GM12801 (cell line): Measurements from ENCODE around the gene HNRNPA3.

ENCODE experiments used
- CTCF ChIP-seq: IDR thresholded peaks from one replicate; pipeline ENCODE4 v1.5.1; 2011; ENCODE audit warnings: control low read depth; ENCODE audit not compliant: insufficient read length; ENCODE audit errors: extremely low read depth

Gene HNRNPA3

GRCh38 chr2:177234267-177234666, 21.7 kb downstream of the HNRNPA3 start:
- TF ChIP-seq CTCF = no peak

- TF ChIP-seq CTCF = no peak
Measured at GRCh38 chr2:177235855-177236437, 23.4 kb downstream of the HNRNPA3 start.

GRCh38 chr2:177237932-177238331, 25.3 kb downstream of the HNRNPA3 start:
- TF ChIP-seq CTCF = no peak

GRCh38 chr2:177239053-177239452, 26.5 kb downstream of the HNRNPA3 start:
- TF ChIP-seq CTCF = no peak

- TF ChIP-seq CTCF = no peak
Measured at GRCh38 chr2:177239932-177240630, 27.5 kb downstream of the HNRNPA3 start.

GRCh38 chr2:177241711-177242120, 29.1 kb downstream of the HNRNPA3 start:
- TF ChIP-seq CTCF = no peak

GRCh38 chr2:177242121-177242987, 29.8 kb downstream of the HNRNPA3 start:
- TF ChIP-seq CTCF = no peak
